Measurements from ENCODE around the gene ITGB1BP1.
A peak's percentile ranks its signal among the peaks of the same experiment; 100 is the strongest.

Gene ITGB1BP1

GRCh38 chr2:9423100-9423921 lies at the start of gene ITGB1BP1, which contains the start of gene CPSF3:
ITGB1BP1 (minus strand) TSS chr2:9423528; CDS start chr2:9418697, 4,831 bp downstream.
CPSF3 (plus strand) TSS chr2:9423654; CDS start chr2:9423774, 120 bp downstream.
- peak; percentile 96 to 99 for DNase-seq

GRCh38 chr2:9472511-9472910 lies 49.2 kb upstream of the ITGB1BP1 start:
- no peak for DNase-seq

GRCh38 chr2:9471206-9471605 lies 47.9 kb upstream of the ITGB1BP1 start:
- DNase-seq = no peak

- no peak for DNase-seq
Measured at GRCh38 chr2:9467687-9468086, 44.4 kb upstream of the ITGB1BP1 start.

GRCh38 chr2:9466147-9466683 lies 42.9 kb upstream of the ITGB1BP1 start:
- DNase-seq = no peak

GRCh38 chr2:9465170-9465569 lies 41.8 kb upstream of the ITGB1BP1 start:
- no peak for DNase-seq

GRCh38 chr2:9463698-9464034 lies 40.3 kb upstream of the ITGB1BP1 start:
- DNase-seq = no peak

- DNase-seq = peak; percentile 73 to 86
Measured at GRCh38 chr2:9462886-9463697, 39.8 kb upstream of the ITGB1BP1 start.

- peak; percentile 53 to 65 for DNase-seq
Measured at GRCh38 chr2:9462313-9462712, 39.0 kb upstream of the ITGB1BP1 start.

- DNase-seq = no peak
Measured at GRCh38 chr2:9461079-9461478, 37.8 kb upstream of the ITGB1BP1 start.

- DNase-seq = no peak
Measured at GRCh38 chr2:9460441-9461017, 37.2 kb upstream of the ITGB1BP1 start.

GRCh38 chr2:9451231-9451630 lies 27.9 kb upstream of the ITGB1BP1 start:
- DNase-seq = no peak

GRCh38 chr2:9445089-9445488 lies 21.8 kb upstream of the ITGB1BP1 start:
- no peak for DNase-seq

- no peak for DNase-seq
Measured at GRCh38 chr2:9443526-9443925, 20.2 kb upstream of the ITGB1BP1 start.

GRCh38 chr2:9441556-9441955 lies 18.2 kb upstream of the ITGB1BP1 start:
- no peak for DNase-seq

GRCh38 chr2:9440058-9440727 lies 16.9 kb upstream of the ITGB1BP1 start:
- no peak for DNase-seq

- no peak for DNase-seq
Measured at GRCh38 chr2:9439536-9439935, 16.2 kb upstream of the ITGB1BP1 start.

- DNase-seq = no peak
Measured at GRCh38 chr2:9434489-9434888, 11.2 kb upstream of the ITGB1BP1 start.

GRCh38 chr2:9430316-9431293 lies 7.3 kb upstream of the ITGB1BP1 start:
- no peak for DNase-seq

- no peak for DNase-seq
Measured at GRCh38 chr2:9428965-9429577, 5.7 kb upstream of the ITGB1BP1 start.
